MM.1S (cell line): Measurements from ENCODE around the gene ABCC4.

Experiments
- DNase-seq: peaks from one replicate; pipeline ENCODE4 v3.0.0-alpha.2; 2015
- H2AFZ ChIP-seq: fragments of 300-600 bp; sonication (generic); 2 replicates; pipeline ENCODE4 v1.6.0; 2016; ENCODE audit warnings: antibody characterized with exemption, low read length
- H3F3A ChIP-seq: fragments of 300-600 bp; sonication (generic); 2 replicates; pipeline ENCODE4 v1.6.1; 2016; ENCODE audit warnings: mild to moderate bottlenecking, antibody characterized with exemption, low read length, moderate library complexity, mixed read lengths; ENCODE audit not compliant: insufficient read depth
- H3K27ac ChIP-seq: fragments of 300-600 bp; sonication (generic); 2 replicates; pipeline ENCODE4 v1.5.1; 2016; ENCODE audit warnings: mild to moderate bottlenecking, low read length
- H3K27me3 ChIP-seq: fragments of 300-600 bp; sonication (generic); replicated peaks from 2 replicates; pipeline ENCODE4 v1.6.0; 2016; ENCODE audit warnings: low read length; ENCODE audit not compliant: insufficient read depth
- H3K36me3 ChIP-seq: fragments of 300-600 bp; sonication (generic); replicated peaks from 2 replicates; pipeline ENCODE4 v1.6.1; 2016; ENCODE audit warnings: mild to moderate bottlenecking, low read length, mixed read lengths; ENCODE audit not compliant: insufficient read depth
- H3K4me1 ChIP-seq: fragments of 300-600 bp; sonication (generic); 2 replicates; pipeline ENCODE4 v1.6.1; 2016; ENCODE audit warnings: low read length, mixed read lengths
- H3K4me2 ChIP-seq: fragments of 300-600 bp; sonication (generic); 2 replicates; pipeline ENCODE4 v1.6.0; 2016; ENCODE audit warnings: low read depth, low read length
- H3K4me3 ChIP-seq: fragments of 300-600 bp; sonication (generic); 2 replicates; pipeline ENCODE4 v1.5.1; 2016; ENCODE audit warnings: low read length, mixed read lengths
- H3K79me2 ChIP-seq: fragments of 300-600 bp; sonication (generic); 2 replicates; pipeline ENCODE4 v1.6.1; 2016; ENCODE audit warnings: mixed run types, low read length, mixed read lengths
- H3K9ac ChIP-seq: fragments of 300-600 bp; sonication (generic); 2 replicates; pipeline ENCODE4 v1.6.1; 2016; ENCODE audit warnings: low read length, mixed read lengths
- H3K9me2 ChIP-seq: fragments of 300-600 bp; sonication (generic); replicated peaks from 2 replicates; pipeline ENCODE4 v1.6.1; 2016; ENCODE audit warnings: mild to moderate bottlenecking, low read length, mixed read lengths; ENCODE audit not compliant: insufficient read depth
- H3K9me3 ChIP-seq: fragments of 300-600 bp; sonication (generic); replicated peaks from 2 replicates; pipeline ENCODE4 v1.6.1; 2016; ENCODE audit warnings: mild to moderate bottlenecking, low read length, mixed read lengths; ENCODE audit not compliant: insufficient read depth
- H4K20me1 ChIP-seq: fragments of 300-600 bp; sonication (generic); 2 replicates; pipeline ENCODE4 v1.6.1; 2016; ENCODE audit warnings: mild to moderate bottlenecking, low read length, moderate library complexity, mixed read lengths; ENCODE audit not compliant: insufficient read depth
- CTCF ChIP-seq: fragments of 300-600 bp; sonication (generic); IDR thresholded peaks from 2 replicates; pipeline ENCODE4 v1.5.1; 2016; ENCODE audit warnings: antibody characterized with exemption, low read length, mixed read lengths
- EZH2 ChIP-seq: fragments of 300-600 bp; sonication (generic); optimal IDR thresholded peaks from 2 replicates; pipeline ENCODE3; 2017; ENCODE audit warnings: low read depth, mild to moderate bottlenecking, antibody characterized with exemption, low read length, mixed read lengths
- EZH2phosphoT487 ChIP-seq: fragments of 300-600 bp; sonication (generic); IDR thresholded peaks from 2 replicates; pipeline ENCODE4 v1.6.1; 2018; ENCODE audit warnings: antibody characterized with exemption, low read length

Gene ABCC4

GRCh38 chr13:95138876-95139585, 162.2 kb downstream of the ABCC4 start:
- no peak overlapping the region for H3K4me2 ChIP-seq
- no peaks in the 10 kb centered on the region for H3K79me2 ChIP-seq
- TF ChIP-seq CTCF (no peak), EZH2 (no peak), EZH2phosphoT487 (no peak)
- DNase-seq: no peak
- no peak overlapping the region for H3K4me3 ChIP-seq
- H3K27me3 ChIP-seq: no peaks in the 10 kb centered on the region
- H4K20me1 ChIP-seq: no peaks in the 10 kb centered on the region
- no peaks in the 10 kb centered on the region for H3F3A ChIP-seq
- H3K27ac ChIP-seq: no peak overlapping the region
- H3K36me3 ChIP-seq: no peaks in the 10 kb centered on the region
- H2AFZ ChIP-seq: no peak overlapping the region
- no peaks in the 10 kb centered on the region for H3K9me3 ChIP-seq
- H3K9me2 ChIP-seq: no peaks in the 10 kb centered on the region
- no peaks in the 10 kb centered on the region for H3K4me1 ChIP-seq
- H3K9ac ChIP-seq: no peak overlapping the region

- no peak overlapping the region for H3K4me3 ChIP-seq
- no peak for DNase-seq
These were observed 164.2 kb downstream of the ABCC4 start for GRCh38 chr13:95137096-95137495.

GRCh38 chr13:95136638-95137037, 164.6 kb downstream of the ABCC4 start:
- Histone ChIP-seq H3K36me3 (no peaks in the 10 kb centered on the region), H3K9ac (no peak overlapping the region), H4K20me1 (no peaks in the 10 kb centered on the region), H3K79me2 (no peaks in the 10 kb centered on the region), H3K27ac (no peak overlapping the region), H3K4me1 (no peaks in the 10 kb centered on the region), H3K9me3 (no peaks in the 10 kb centered on the region), H3F3A (no peaks in the 10 kb centered on the region), H2AFZ (no peak overlapping the region), H3K9me2 (no peaks in the 10 kb centered on the region), H3K4me2 (no peak overlapping the region), H3K4me3 (no peak overlapping the region), H3K27me3 (no peaks in the 10 kb centered on the region)
- TF ChIP-seq EZH2: no peak
- no peak for TF ChIP-seq EZH2phosphoT487
- TF ChIP-seq CTCF: no peak
- DNase-seq: no peak

More at GRCh38 chr13:95137096-95137495, 164.2 kb downstream of the ABCC4 start:
- H3K79me2 ChIP-seq: no peaks in the 10 kb centered on the region
- H3K27me3 ChIP-seq: no peaks in the 10 kb centered on the region
- H3K9me2 ChIP-seq: no peaks in the 10 kb centered on the region
- no peak overlapping the region for H3K9ac ChIP-seq
- H3K36me3 ChIP-seq: no peaks in the 10 kb centered on the region
- H3K9me3 ChIP-seq: no peaks in the 10 kb centered on the region
- H3K4me2 ChIP-seq: no peak overlapping the region
- no peaks in the 10 kb centered on the region for H3K4me1 ChIP-seq
- TF ChIP-seq EZH2phosphoT487 (no peak), CTCF (no peak)
- no peaks in the 10 kb centered on the region for H4K20me1 ChIP-seq
- no peak overlapping the region for H2AFZ ChIP-seq
- H3K27ac ChIP-seq: no peak overlapping the region
- H3F3A ChIP-seq: no peaks in the 10 kb centered on the region
